ENCODE data around the gene CLEC19A. TPM values are rescaled to one million over a fixed set of nuclear protein-coding genes. Genes with fewer than 3 reads are reported as not detected.

Gene CLEC19A
- total RNA-seq, 1 experiment from 2014 or later, result not detected

DNA sequence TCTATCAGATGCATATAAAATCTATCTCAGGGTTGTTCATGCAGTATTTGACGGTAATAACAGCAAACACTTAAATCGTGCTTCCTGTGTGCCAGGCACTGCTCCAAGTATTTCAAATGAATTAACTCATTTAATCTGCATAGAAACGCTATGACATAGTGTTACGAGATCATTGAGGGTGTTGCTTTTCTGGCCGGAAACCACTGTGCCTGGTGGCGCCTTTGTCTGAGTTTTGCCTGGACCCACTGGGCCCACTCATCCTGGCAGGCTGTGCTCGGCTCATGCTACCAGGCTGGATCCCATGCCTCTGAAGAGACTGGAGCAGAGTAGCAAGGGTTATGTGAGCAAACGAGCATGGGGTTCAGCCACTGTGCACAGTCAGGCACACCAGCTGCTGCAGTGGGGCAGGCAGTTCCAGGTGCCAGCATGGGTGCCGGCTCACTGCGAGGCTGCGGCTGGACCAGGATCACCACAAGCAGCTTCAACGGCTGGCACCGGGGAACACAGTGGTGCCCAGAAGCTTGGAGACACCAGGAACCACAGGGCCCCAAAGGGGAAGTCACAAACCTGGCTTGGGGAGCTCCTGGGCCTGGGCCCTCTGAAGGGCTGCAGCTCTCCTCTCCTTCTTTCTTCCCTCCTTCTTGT, 45.9 kb upstream of the CLEC19A start:
- H3K9me3 Mint-ChIP-seq (ENCODE audit: unreplicated experiment), result peaks cover 14% of the 10 kb centered on the region
- no TSS peak for BruUV-seq (replicated peaks)
- H3K4me1 Mint-ChIP-seq (ENCODE audit: insufficient read depth, unreplicated experiment), result no peaks in the 10 kb centered on the region
- POLR2A ChIA-PET, result no interaction called here
- intact Hi-C loops (cut with micrococcal nuclease), result no loop called here
- H3K27me3 Mint-ChIP-seq (ENCODE audit: insufficient read depth, unreplicated experiment), result no peaks in the 10 kb centered on the region
- H3K36me3 Mint-ChIP-seq (ENCODE audit: insufficient read depth, unreplicated experiment), result no peaks in the 10 kb centered on the region
- no peak overlapping the region for H3K4me3 Mint-ChIP-seq (ENCODE audit: unreplicated experiment)
- CTCF ChIA-PET, result interaction anchor here (2.2 kb wide), 1 partner anchor 16 kb away, joined by 6 read pairs; no protein-coding TSS in a partner anchor
- TF ChIP-seq, protein P1, sequence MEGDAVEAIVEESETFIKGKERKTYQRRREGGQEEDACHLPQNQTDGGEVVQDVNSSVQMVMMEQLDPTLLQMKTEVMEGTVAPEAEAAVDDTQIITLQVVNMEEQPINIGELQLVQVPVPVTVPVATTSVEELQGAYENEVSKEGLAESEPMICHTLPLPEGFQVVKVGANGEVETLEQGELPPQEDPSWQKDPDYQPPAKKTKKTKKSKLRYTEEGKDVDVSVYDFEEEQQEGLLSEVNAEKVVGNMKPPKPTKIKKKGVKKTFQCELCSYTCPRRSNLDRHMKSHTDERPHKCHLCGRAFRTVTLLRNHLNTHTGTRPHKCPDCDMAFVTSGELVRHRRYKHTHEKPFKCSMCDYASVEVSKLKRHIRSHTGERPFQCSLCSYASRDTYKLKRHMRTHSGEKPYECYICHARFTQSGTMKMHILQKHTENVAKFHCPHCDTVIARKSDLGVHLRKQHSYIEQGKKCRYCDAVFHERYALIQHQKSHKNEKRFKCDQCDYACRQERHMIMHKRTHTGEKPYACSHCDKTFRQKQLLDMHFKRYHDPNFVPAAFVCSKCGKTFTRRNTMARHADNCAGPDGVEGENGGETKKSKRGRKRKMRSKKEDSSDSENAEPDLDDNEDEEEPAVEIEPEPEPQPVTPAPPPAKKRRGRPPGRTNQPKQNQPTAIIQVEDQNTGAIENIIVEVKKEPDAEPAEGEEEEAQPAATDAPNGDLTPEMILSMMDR (IDR thresholded peaks at IDR 0.05; ENCODE audit: unreplicated experiment), result no peak
- DNase-seq (ENCODE audit: unreplicated experiment), result no peak
- H3K27ac Mint-ChIP-seq (ENCODE audit: low read depth, unreplicated experiment), result no peak overlapping the region

DNA sequence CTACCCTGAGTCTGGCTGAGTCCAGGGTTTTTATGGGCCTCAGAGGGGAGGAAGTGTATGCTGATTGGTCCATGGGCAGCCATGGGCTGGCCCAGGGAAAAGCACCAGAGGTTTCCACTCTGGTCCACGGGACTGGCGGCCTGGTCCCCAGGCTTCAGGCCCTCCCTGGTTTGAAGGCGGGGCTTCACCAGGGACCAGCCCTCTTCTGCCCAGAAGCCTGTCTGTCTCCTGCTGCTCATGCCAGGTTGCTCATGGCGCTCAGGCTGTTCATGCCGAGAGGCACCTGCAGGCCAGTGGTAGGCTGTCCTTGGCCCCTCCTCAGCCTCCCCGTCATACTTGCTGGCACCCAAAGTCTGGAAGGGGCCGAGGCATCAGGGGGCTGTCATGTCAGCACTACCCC, 45.0 kb upstream of the CLEC19A start:
- ChIA-PET CTCF (interaction anchor here (2.2 kb wide), 1 partner anchor 17 kb away, joined by 6 read pairs; no protein-coding TSS in a partner anchor), POLR2A (no interaction called here)
- H3K27me3 Mint-ChIP-seq (ENCODE audit: insufficient read depth, unreplicated experiment), result no peaks in the 10 kb centered on the region
- H3K27ac Mint-ChIP-seq (ENCODE audit: low read depth, unreplicated experiment), result no peak overlapping the region
- DNase-seq (ENCODE audit: unreplicated experiment), result no peak
- H3K4me3 Mint-ChIP-seq (ENCODE audit: unreplicated experiment), result no peak overlapping the region
- H3K4me1 Mint-ChIP-seq (ENCODE audit: insufficient read depth, unreplicated experiment), result no peaks in the 10 kb centered on the region
- intact Hi-C loops (cut with micrococcal nuclease), result no loop called here
- no TSS peak for BruUV-seq (replicated peaks)
- H3K36me3 Mint-ChIP-seq (ENCODE audit: insufficient read depth, unreplicated experiment), result no peaks in the 10 kb centered on the region
- H3K9me3 Mint-ChIP-seq (ENCODE audit: unreplicated experiment), result peaks cover 6% of the 10 kb centered on the region
- TF ChIP-seq, protein P1 (IDR thresholded peaks at IDR 0.05; ENCODE audit: unreplicated experiment), result no peak

DNA sequence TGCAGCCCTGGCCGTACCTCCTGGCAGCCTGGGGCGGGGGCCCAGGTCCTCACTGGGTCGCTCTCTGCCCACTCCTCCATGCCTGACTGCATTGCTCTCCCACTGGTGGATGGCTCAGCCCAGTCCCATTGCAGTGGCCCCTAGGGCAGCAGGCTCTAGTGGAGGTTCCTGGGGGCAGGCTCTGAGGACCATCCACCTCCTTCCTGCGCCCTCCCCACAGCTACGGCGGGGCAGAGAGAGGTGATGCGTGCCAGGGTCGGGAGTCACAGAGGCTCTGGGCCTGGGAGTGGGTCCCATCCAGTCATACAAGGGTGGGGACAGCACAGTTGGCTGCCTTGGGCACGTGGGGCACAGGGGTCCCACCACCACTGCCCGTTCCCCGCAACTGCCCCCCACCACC, 44.0 kb upstream of the CLEC19A start:
- POLR2A ChIA-PET, result interaction anchor here (1.0 kb wide), 1 partner anchor 41 kb away, joined by 4 read pairs; no protein-coding TSS in a partner anchor
- H3K4me1 Mint-ChIP-seq (ENCODE audit: insufficient read depth, unreplicated experiment), result no peaks in the 10 kb centered on the region
- TF ChIP-seq, protein P1 (IDR thresholded peaks at IDR 0.05; ENCODE audit: unreplicated experiment), result no peak
- H3K4me3 Mint-ChIP-seq (ENCODE audit: unreplicated experiment), result no peak overlapping the region
- H3K27ac Mint-ChIP-seq (ENCODE audit: low read depth, unreplicated experiment), result no peak overlapping the region
- intact Hi-C loops (cut with micrococcal nuclease), result no loop called here
- no peaks in the 10 kb centered on the region for H3K36me3 Mint-ChIP-seq (ENCODE audit: insufficient read depth, unreplicated experiment)
- CTCF ChIA-PET, result no interaction called here
- H3K27me3 Mint-ChIP-seq (ENCODE audit: insufficient read depth, unreplicated experiment), result peaks cover 3% of the 10 kb centered on the region
- H3K9me3 Mint-ChIP-seq (ENCODE audit: unreplicated experiment), result no peaks in the 10 kb centered on the region
- BruUV-seq (replicated peaks), result no TSS peak
- DNase-seq (ENCODE audit: unreplicated experiment), result no peak

DNA sequence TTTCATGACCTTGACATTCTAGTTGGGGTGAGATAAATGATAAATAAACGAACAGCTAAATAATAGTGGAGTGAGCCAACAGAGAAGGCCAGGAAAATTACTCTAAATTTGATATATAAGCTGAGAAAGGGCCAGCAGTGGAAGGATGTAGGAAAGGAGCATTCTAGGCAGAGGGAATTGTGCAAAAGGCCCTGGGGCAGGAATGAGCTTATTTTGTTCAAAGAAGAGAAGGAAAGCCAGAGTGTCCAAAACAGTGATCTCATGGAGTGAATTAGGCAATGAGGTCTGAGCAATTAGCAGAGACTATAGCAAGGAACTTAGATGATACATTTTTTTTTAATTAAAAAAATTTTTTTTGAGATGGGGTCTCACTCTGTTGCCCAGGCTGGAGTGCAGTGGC, 43.3 kb upstream of the CLEC19A start:
- no peaks in the 10 kb centered on the region for H3K9me3 Mint-ChIP-seq (ENCODE audit: unreplicated experiment)
- intact Hi-C loops (cut with micrococcal nuclease), result no loop called here
- H3K4me1 Mint-ChIP-seq (ENCODE audit: insufficient read depth, unreplicated experiment), result no peaks in the 10 kb centered on the region
- TF ChIP-seq, protein P1 (IDR thresholded peaks at IDR 0.05; ENCODE audit: unreplicated experiment), result no peak
- BruUV-seq (replicated peaks), result no TSS peak
- H3K36me3 Mint-ChIP-seq (ENCODE audit: insufficient read depth, unreplicated experiment), result no peaks in the 10 kb centered on the region
- peaks cover 10% of the 10 kb centered on the region for H3K27me3 Mint-ChIP-seq (ENCODE audit: insufficient read depth, unreplicated experiment)
- POLR2A ChIA-PET, result interaction anchor here (0.6 to 1.0 kb wide), 2 partner anchors 8 to 42 kb away, joined by 3 to 4 read pairs; no protein-coding TSS in a partner anchor
- CTCF ChIA-PET, result no interaction called here
- no peak overlapping the region for H3K27ac Mint-ChIP-seq (ENCODE audit: low read depth, unreplicated experiment)
- H3K4me3 Mint-ChIP-seq (ENCODE audit: unreplicated experiment), result no peak overlapping the region
- DNase-seq (ENCODE audit: unreplicated experiment), result peak; percentile 21
